ENCODE data around the gene SFMBT2.

GRCh38 chr10:7188456-7189050 lies 222.3 kb downstream of the SFMBT2 start:
- TF ChIP-seq, protein P1, sequence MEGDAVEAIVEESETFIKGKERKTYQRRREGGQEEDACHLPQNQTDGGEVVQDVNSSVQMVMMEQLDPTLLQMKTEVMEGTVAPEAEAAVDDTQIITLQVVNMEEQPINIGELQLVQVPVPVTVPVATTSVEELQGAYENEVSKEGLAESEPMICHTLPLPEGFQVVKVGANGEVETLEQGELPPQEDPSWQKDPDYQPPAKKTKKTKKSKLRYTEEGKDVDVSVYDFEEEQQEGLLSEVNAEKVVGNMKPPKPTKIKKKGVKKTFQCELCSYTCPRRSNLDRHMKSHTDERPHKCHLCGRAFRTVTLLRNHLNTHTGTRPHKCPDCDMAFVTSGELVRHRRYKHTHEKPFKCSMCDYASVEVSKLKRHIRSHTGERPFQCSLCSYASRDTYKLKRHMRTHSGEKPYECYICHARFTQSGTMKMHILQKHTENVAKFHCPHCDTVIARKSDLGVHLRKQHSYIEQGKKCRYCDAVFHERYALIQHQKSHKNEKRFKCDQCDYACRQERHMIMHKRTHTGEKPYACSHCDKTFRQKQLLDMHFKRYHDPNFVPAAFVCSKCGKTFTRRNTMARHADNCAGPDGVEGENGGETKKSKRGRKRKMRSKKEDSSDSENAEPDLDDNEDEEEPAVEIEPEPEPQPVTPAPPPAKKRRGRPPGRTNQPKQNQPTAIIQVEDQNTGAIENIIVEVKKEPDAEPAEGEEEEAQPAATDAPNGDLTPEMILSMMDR (IDR thresholded peaks at IDR 0.05) = no peak
- TF ChIP-seq EP300 (IDR thresholded peaks at IDR 0.05; ENCODE audit: low read depth) (no peak), POLR2A (IDR thresholded peaks at IDR 0.05) (no peak)
